ENCODE results near the gene ALLC.
"Not testable (repeated sequence)": the region's sequence is repeated elsewhere in the genome, so short reads cannot be mapped to it uniquely, and the experiment has no call there.

The ALLC gene

DNA sequence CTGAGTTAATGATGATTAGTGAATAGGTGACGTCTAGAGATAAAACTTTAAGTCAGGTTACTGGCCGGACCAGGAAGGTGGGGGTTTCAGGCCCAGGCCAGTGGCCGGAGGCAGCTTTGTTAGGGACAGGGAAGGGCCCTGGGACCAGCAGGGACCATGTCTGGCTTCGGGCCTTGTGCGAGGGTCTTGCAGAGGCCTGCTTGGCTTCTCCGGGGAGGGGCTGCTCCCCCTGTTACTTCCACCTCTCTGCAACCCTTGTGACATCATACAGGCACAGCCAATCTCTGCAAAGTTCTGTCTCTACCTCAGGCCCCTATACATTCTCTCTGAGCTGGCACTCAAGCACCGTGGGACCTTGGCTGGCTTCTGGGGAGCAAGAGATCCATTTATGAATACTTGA, at the start of gene ALLC:
TSS of gene ALLC (plus strand) at position 320 of the 400 bp plus-strand sequence. CDS start 12,958 bp downstream, outside the sequence.
- in situ Hi-C loops (cut with MboI; ENCODE audit: low sequenced_read_pairs) = no loop called here

DNA sequence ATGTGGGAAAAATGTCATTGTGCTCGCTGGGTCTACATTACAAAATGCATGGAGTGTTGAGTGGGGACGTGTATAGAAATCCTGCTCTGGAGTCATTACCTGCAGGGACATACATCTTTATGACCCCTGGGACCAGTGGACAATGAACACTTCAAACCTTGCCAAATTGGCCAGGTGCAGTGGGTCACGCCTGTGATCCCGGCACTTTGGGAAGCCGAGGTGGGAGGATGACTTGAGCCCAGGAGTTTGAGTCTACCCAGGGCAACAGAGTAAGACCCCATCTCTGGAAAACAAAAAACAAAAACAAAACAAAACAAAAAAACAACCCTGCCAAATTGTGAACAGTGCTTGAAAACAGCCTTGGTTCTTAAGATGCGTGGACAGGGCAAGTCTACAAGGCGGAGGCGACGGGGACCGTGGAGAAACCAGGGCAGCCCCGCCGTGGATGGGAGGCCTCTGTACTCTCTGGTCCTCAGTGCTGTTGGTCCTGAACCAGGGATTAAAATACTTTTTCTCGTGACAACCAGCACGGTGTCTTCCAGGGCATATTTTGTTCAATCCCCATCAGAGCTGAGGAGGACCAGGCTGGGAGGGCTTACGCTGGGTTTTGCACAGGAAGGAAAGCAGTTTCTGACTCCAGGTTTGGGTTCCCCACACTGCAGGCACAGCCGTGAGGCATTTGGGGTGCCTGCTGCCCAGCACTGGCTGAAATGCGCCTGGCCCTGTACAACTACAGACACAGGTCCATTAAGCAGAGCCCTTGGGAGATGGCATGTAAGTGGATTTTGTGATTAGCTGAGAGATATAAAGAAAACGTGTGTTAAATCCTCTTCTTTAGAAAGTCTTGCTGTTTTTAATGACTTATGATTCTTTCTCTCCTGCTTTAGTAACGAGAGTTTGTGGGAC, 49.4 kb upstream of the ALLC start:
- in situ Hi-C loops (cut with MboI; ENCODE audit: low sequenced_read_pairs) = no loop called here

DNA sequence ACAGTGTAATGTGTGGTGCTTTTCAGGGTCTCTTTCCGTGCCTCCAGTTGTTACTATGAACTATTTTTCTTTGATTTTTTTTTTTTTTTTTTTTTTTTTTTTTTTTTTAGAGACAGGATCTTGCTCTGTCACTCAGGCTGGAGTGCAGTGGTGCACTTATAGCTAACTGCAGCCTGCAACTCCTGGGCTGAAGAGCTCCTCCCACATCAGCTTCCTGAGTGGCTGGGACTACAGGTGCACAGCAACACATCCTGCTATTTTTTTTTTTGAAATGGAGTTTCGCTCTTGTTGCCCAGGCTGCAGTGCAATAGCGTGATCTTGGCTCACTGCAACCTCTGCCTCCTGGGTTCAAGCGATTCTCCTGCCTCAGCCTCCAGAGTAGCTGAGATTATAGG, 48.7 kb upstream of the ALLC start:
- in situ Hi-C loops (cut with MboI; ENCODE audit: low sequenced_read_pairs) = not testable (repeated sequence)

DNA sequence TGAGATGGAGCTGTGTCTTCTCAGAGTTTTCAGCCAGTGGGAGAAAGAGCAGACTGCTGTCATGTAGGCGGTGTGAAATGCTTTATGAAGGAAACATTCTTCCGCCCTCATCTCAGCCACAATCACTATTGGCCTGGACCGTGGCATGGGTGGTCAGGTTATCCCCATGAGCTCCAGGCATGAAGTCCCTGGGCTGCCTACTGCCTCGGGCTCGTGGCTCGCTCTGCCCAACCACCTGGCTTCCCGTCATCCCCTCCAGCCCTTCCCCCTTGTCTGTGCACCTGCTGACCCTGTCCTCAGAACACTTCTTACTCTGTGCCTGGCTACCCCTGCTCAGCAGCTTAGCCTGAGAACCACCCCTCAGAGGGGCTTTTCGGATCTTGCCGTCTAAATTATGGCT, 47.6 kb upstream of the ALLC start:
- in situ Hi-C loops (cut with MboI; ENCODE audit: low sequenced_read_pairs) = no loop called here

DNA sequence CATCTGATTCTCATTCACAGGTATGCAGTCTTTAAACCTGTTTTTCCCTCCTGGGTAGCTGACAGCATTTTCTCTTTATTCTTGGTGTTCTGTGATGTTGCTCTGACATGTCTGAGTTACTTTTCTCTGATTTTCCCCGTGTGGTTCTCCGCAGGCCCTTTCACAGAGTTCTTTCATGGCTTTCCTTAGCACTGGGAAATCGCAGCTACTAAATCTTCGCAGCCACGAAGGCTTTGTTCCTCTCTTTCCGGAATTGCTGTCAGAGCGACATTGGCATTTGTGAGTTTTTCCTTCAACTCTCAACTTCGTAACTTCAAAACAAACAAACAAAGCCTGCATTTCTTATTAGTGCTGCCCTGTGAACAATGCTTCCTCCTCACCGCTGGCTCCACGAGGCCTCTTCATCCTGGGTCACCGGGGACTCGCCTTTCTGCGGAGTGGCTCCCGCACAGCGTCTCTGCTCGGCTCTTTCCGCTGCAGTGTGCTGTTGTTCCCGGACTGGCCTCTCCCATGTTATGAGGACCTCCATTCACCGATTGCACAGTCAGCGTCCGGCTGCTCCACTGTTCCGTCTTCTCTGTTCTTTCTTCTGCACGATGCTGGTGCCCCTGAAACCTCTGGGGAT, 47.0 kb upstream of the ALLC start:
- in situ Hi-C loops (cut with MboI; ENCODE audit: low sequenced_read_pairs) = no loop called here

DNA sequence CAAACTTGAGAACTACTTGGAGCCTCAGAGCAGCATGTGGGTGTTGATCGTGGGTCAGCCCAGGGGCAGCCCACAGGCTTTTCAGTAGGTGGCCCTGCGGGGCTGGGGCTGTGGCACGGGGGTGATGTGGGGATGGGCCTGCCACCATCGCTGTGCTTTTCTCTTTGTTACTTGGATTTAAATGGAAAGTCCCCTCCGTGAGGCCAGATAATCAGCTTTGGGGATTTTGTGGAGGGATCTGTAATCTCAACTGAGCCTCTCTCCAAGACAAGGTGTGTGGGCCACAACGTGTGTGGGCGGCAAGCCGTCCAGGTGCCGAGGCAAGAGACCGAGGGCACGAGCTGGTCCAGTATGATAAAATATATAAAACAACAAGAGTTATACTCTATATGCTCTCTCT, 46.4 kb upstream of the ALLC start:
- in situ Hi-C loops (cut with MboI; ENCODE audit: low sequenced_read_pairs) = no loop called here

DNA sequence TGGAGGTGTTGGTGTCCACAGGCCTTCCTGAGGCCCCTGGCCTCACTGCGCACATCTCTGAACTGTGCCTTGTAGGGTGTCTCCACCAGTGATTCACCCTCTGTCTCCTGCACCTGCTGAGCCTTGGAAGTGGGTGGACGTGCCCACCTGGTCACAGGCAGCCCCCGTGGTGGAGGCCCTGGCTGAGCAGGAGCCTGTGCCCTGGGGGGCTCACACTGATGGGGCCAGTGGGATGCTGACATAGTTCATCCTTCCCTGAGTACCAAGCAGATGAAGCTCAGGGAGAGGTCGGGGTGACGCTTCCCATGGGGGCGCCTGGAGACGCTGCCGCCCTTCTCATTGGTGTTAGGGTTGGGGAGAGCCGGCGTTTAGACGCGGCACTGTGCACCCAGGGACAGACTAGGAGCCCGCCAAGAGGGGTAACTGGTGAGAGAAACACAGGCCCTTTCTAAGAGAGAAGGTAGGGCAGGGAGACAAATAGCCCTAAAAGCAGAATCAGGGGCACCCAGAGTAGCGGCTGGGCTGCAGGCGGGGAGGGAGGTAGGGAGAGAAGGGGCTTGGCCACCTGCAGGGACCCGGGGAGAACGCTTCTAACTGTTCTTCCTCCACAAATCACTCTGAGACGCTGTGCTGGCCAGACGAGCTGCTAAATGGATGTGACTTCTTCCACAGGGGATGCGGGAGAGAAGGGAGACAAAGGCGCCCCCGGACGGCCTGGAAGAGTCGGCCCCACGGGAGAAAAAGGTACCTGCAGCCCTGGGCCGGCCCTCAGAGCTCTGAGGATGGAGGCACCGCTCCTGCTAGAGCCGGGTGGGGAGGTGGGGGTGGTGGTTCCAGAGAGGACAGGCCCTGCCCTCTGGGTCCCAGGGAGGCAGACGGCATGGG, 45.1 kb upstream of the ALLC start:
- in situ Hi-C loops (cut with MboI; ENCODE audit: low sequenced_read_pairs) = no loop called here

DNA sequence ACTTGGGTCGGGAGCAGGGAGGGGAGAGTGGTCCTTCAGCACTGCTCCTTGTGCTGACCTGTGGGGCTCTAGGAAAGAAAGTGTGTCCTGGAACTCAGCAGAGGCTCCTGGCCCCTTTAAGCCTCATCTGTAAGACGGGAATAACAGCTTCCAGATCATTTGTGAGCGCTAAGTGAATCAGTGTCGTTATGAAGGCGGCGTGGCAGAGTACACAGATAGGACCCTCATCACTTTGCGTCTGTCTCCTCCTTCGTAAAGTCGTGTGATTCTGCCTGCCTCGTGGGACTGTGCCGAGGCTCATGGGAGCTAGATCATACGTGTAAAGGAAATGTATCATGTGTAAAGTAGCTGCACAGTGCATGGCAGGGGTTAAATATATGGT, 44.5 kb upstream of the ALLC start:
- in situ Hi-C loops (cut with MboI; ENCODE audit: low sequenced_read_pairs) = no loop called here

DNA sequence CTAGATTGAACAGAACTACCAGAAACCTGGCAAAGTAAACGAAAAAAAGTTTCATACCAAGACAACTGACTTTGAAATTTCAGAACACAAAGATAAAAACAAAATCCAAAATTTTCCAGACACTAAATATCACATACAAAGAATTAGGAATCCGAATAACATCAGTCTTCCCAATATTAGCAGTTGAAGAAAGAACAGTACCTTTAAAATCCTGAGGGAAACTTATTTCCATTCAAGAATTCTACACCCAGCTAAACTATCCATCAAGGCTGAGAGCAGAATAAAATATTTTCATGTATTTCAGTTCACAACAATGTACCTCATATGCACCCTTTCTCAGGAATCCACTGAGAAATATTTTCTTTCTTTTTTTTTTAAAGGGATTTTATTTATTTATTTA, 43.3 kb upstream of the ALLC start:
- in situ Hi-C loops (cut with MboI; ENCODE audit: low sequenced_read_pairs) = not testable (repeated sequence)

DNA sequence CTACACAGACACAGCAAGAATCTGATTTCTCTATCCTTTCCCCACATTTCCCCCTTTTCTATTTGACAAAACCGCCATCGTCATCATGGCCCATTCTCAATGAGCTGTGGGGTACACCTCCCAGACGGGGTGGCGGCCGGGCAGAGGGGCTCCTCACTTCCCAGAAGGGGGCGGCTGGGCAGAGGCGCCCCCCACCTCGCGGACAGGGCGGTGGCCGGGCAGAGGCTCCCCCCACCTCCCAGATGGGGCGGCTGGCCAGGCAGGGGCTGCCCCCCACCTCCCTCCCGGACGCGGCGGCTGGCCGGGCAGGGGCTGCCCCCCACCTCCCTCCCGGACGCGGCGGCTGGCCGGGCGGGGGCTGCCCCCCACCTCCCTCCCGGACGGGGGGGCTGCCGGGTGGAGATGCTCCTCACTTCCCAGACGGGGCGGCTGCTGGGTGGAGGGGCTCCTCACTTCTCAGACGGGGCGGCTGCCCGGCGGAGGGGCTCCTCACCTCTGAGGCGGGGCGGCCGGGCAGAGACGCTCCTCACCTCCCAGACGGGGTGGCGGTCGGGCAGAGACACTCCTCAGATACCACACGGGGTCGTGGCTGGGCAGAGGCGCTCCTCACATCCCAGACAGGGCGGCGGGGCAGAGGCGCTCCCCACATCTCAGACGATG, 42.3 kb upstream of the ALLC start:
- in situ Hi-C loops (cut with MboI; ENCODE audit: low sequenced_read_pairs) = not testable (repeated sequence)

DNA sequence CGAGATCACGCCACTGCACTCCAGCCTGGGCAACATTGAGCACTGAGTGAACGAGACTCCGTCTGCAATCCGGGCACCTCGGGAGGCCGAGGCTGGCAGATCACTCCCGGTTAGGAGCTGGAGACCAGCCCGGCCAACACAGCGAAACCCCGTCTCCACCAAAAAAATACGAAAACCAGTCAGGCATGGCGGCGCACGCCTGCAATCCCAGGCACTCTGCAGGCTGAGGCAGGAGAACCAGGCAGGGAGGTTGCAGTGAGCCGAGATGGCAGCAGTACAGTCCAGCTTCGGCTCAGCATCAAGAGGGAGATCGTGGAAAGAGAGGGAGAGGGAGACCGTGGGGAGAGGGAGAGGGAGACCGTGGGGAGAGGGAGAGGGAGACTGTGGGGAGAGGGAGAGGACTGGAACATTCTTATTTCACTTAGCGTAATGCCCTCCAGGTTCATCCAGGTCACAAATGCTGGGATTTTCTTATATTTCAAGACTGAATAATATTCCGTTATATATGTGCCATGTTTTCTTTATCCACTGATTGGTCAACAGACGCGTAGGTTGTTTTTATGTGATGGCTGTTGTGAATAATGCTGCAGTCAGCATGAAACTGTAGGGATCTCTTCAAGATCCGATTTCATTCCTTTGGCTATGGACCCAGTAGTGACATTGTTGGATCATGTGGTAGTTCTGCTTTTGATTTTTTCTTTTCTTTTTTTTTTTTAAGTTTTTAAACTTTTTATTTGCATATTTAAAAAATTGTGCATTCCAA, 41.4 kb upstream of the ALLC start:
- in situ Hi-C loops (cut with MboI; ENCODE audit: low sequenced_read_pairs) = not testable (repeated sequence)

DNA sequence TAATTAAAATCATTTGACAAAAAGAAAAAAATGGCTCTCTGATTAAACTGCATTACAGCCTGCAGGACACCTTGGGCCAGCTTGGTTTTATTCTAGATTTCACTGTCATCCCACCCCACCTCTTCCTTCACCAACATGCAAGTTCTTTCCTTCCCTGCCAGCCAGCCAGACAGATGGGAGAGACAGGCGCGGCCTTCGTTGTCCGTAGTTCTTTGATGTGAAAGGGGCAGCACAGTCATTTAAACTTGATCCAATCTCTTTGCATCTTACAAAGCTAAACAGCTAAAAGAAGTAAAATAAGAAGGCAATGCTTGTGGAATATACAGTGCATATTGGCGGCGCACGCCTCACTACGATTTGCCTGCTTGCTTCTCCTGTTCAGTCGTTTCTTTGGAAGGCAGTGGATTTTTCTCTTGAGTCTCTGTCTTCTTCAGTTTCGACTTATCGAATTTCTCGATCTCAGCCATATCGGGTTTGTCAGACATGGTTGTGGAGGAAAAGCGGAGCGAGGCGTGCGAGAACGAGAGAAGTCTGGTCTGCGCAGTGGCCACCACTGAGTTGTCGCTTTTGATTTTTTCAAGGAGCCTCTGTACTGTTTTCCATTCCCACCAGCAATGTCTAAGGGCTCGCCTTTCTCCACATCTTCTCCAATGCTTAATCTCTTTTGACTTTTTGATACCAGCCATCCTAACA, 40.7 kb upstream of the ALLC start:
- in situ Hi-C loops (cut with MboI; ENCODE audit: low sequenced_read_pairs) = no loop called here

DNA sequence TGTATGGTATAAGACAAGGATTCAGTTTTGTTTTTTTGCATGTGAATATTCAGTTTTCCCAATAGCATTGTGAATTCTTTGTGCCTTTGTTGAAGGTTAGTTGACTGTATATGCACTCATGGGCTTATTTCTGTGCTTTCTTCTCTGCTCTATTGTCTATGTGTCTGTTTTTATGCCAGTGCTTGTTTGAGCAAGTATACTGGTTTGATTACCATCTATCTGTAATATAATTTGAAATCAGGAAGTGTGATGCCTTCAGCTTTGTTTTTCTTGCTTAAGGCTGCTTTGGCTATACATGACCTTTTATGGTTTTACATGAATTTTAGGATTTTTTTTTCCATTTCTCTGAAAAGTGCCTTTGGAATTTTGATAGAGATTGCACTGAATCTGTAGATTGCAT, 39.6 kb upstream of the ALLC start:
- in situ Hi-C loops (cut with MboI; ENCODE audit: low sequenced_read_pairs) = no loop called here

DNA sequence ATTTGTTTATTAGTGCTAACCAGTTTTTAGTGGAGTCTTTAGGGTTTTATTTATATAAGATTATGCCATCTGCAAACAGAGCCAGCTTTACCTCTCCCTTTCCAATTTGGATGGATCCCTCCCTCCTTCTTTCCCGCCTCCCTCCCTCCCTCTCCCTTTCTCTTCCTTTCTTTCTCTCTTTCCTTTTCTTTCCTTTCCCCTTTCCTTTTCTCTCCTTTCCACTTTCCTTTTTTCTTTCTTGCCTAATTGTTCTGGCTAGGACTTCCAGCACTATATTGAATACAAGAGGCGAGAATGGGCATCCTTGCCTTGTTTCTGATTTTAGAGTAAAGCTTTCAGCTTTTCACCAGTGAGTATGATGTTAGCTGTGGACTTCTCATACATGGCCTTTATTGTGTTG, 39.0 kb upstream of the ALLC start:
- in situ Hi-C loops (cut with MboI; ENCODE audit: low sequenced_read_pairs) = no loop called here

DNA sequence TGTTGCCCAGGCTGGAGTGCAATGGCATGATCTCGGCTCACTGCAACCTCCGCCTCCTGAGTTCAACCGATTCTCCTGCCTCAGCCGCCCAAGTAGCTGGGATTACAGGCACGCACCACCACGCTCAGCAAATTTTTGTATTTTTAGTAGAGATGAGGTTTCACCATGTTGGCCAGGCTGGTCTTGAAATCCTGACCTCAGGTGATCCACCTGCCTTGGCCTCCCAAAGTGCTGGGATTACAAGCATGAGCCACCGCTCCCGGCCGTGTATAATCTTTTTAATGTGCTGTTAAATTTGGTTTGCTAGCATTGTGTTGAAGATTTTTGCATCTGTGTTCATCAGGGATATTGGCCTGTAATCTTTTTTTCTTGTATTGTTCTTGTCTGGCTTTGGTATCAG, 38.3 kb upstream of the ALLC start:
- in situ Hi-C loops (cut with MboI; ENCODE audit: low sequenced_read_pairs) = not testable (repeated sequence)

DNA sequence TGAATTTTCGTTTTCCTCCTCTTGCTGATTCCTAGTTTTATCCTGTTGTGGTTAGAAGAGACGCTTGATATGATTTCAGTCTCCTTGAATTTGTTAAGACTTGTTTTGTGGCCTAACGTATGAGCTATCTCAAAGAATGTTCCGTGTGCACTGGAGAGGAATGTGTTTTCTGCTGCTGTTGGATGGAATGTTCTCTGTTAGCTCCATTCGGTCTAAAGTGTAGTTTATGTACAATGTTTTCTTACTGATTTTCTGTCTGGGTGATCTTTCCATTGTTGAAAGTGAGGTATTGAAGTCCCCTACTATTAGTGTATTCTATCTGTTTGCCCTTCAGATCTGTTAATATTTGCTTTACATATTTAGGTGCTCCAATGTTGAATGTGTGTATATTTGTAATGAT, 37.2 kb upstream of the ALLC start:
- in situ Hi-C loops (cut with MboI; ENCODE audit: low sequenced_read_pairs) = no loop called here

DNA sequence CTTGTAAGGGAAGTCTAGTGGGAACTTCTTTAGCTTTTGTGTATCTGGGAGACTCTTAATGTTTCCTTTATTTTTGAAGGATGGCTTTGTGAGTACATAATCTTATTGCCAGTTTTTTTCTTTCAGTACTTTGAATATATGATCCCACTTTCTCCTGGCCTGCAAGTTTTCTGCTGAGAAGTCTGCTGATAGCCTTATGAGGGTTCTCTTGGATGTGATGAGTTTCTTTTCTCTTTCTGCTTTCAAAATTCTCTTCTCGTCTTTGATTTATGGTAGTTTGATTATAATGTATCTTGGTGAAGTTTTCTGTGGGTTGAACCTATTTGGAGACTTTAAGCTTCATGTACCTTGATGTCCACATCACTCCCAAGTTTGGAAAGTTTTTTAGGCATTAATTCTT, 35.0 kb upstream of the ALLC start:
- in situ Hi-C loops (cut with MboI; ENCODE audit: low sequenced_read_pairs) = no loop called here

DNA sequence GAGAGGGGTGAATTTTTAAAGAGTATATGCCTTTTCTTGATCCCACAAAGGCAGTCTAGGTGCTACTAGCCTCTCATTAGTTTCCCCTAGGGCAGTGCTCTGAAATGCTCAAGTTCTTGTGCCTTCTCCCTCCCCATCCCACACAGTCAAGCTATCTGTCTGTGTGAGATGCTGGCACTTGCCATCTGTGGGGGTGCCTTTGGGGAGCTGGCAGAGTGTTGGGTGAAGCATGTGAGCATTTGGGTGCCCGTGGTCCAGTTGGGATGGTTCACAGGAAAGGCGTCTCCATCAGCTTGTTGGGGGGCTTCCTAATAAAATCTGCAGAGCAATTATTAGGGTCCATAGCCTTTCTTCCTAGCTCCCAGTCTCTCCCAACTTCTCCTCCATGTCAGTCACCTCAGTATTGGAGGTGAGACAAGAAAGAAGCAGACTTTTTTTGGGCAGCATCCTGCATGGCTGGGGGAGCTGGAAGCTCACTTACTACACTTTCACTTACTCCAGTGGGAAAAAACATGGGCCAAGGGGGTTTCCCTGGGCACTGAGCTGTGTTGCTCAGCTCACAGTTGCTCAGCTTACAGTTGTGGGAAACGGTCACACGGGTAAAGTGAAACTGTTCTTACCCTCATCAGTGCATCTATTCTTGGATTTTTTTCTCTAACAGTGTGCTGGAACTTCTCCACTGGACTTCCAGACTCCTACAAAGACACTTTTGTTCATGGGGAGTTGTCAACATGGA, 33.8 kb upstream of the ALLC start:
- in situ Hi-C loops (cut with MboI; ENCODE audit: low sequenced_read_pairs) = no loop called here

DNA sequence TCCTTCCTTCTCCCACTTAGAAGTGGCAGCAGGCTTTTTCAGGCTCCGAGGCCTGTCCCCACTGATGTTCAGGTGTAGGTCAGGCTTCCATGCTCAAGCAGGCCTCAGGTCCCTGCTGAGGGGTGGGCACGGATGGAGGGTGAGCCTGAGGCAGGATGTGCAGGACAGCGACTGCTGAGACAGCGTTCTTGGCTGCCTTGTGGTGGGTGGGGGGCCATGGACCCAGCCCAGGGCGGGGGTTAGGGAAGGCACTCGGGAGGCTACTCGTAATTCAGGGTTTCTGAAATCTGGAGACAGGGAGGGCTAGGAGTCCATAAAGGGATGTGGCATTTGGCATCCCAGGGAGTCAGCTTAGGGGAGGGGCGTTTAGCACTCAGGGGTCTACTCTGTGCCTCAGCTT, 32.8 kb upstream of the ALLC start:
- in situ Hi-C loops (cut with MboI; ENCODE audit: low sequenced_read_pairs) = no loop called here

All from hTERT RPE-1 (cell line).